GDM1 (cell line): ENCODE results near the gene CD209.

Experiments
- DNase-seq: peaks from one replicate; lab custom pipeline; 2025; lab: John Stamatoyannopoulos, UW

CD209 gene

DNA sequence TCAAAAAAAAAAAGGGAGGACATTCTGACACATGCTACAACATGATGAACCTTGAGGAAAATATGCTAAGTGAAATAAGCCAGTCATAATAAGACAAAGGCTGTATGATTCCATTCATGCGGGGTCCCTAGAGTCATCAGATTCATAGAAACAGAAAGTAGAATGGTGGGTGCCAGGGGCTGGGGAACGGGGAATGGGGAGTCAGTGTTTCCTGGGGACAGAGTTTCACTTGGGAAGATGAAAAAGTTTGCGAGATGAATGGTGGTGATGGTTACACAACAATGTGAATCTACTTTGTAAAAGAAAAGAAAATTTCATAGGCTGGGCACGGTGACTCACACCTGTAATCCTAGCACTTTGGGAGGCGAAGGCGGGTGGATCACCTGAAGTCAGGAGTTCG lies 9.3 kb downstream of the CD209 start:
- DNase-seq, result no peak

DNA sequence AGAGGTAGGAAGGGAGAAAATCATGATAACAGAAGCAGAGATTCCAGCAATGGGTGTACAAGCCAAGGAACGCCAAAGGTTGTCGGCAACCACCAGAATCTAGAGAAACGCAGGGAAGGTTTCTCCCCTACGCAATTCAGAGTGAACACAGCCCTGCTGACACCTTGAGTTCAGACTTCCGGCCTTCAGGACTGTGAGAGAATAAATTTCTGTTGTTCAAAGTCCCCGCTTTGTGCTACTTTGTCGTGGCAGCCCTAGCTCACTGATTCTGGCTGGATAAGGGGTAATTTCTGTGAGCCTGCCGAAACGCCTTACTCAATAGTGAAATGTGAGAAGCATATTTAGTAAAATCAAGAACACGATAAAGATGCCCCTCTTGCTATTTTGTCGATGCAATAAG lies 10.1 kb downstream of the CD209 start:
- DNase-seq, result no peak

DNA sequence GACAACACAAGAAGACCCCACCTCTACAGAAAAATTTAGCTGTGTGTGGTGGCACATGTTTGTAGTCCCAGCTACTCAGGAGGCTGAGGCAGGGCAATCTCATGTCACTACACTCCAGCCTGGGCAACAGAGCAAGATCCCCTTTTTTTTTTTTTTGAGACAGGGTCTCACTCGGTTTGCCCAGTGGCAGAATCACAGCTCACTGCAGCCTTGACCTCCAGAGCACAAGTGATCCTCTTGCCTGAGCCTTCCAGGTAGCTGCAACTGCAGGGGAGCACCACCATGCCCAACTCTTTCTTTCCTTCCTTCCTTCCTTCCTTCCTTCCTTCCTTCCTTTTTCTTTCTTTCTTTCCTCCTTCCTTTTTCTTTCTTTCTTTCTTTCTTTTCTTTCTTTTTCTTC lies 11.2 kb downstream of the CD209 start:
- DNase-seq, result no peak

GRCh38 chr19:7734220-7735203 lies 12.8 kb downstream of the CD209 start:
- DNase-seq, result no peak

GRCh38 chr19:7733376-7733775 lies 14.0 kb downstream of the CD209 start:
- no peak for DNase-seq

GRCh38 chr19:7732045-7732444 lies 15.3 kb downstream of the CD209 start, which contains the start of gene CLEC4G:
TSS of gene CLEC4G (minus strand) at chr19:7732110. CDS start at chr19:7732102, 8 bp downstream.
- no peak for DNase-seq

DNA sequence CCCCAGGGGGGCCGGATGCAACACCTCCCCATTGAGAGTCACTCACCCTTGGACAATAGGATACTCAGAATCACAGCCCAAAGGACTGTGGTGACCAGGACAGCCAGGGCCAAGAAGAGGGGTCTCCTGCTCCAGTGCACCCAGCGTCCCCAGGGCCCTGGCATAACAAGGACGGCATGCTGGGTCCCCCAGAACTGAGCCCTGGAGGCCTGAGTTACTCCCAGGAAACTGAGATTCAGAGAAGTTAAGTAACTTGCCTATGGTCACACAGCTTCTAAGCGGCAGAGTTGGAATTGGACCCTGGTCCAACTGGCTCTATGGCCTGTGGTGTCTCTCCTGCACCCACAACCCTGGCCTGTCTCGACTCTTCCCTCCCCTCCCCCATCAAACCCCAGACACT lies 15.7 kb downstream of the CD209 start:
- DNase-seq, result no peak

DNA sequence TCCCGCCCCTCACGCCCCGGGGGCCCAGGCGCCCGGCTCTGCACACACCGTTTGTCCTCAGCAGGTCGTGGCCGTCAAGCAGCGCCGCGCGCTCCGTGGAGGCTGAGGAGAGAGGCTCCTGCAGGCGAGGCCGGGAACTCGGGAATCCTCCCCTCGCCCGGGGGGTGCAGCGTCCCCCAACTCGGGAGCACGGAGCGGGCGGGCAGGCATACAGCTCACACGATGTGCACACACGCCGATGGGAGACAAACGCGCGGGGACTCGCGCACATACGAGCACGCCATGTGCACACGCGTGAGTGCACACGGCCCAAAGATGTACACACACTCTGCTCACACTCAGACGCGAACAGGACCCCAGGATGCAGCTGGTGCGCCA lies 16.1 kb downstream of the CD209 start:
- DNase-seq, result no peak

DNA sequence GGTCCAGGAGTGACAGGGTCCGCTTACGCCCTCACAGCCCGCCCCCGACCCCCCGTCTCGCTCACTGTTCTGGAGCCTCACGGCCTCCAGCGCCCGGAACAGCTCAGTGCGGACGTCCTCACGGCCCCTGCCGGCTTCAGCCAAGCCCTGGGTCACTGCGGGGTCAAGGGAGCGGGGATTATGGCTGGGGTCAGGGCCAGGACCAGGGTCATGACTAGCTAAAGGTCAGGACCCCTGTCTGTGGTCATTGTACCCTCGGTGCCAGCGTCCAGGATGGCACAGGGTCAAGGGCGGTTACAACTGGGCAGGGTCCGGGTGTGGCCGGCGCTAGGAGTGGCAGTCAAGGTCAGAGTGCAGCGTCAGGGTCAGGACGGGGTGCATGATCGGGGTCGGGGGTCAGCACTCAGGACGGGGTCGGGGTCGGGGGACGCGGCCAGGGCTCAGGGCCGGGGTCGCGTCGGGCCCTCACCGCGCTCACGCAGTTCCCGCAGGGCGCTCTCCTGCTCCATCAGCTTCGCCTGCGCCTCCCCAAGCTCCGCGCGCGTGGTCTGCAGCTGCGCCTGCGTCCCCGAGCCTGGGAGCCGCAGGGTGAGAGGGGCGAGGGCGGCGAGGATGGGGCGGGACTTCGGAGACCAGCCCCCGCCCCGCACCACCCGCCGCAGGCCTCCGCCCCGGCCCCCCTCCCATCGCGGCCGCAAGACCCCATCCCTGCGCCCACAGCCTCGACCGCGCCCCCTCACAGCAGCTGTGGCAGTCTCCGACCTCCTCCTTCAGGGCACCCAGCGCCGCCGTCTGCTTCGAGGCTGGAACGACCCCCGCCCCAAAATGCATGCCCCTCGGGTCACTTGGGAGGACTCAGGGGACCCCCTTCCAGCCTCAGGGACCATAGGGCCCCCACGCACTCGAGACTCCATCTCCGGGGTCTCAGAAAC lies 16.8 kb downstream of the CD209 start:
- no peak for DNase-seq

GRCh38 chr19:7729831-7730285 lies 17.5 kb downstream of the CD209 start:
- DNase-seq, result no peak

DNA sequence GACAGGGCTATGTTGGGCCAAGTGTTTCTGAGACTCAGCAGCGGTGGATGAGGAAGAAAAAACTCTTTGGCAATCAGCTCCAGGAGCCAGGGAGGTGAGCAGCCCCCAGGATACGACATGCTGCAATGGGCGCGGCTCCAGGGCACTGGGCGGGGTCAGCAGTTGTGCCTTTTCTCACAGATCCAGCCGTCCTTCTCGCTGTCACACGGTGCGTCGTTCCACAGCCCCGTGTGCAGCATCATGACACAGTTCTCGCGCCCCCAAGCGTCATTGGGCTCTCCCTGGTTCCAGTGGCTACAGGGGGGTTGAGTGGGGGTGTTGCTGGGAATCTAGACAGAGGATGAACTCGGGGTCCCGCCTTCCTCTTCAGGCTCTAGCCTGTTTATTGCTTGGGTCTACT lies 18.1 kb downstream of the CD209 start:
- no peak for DNase-seq

DNA sequence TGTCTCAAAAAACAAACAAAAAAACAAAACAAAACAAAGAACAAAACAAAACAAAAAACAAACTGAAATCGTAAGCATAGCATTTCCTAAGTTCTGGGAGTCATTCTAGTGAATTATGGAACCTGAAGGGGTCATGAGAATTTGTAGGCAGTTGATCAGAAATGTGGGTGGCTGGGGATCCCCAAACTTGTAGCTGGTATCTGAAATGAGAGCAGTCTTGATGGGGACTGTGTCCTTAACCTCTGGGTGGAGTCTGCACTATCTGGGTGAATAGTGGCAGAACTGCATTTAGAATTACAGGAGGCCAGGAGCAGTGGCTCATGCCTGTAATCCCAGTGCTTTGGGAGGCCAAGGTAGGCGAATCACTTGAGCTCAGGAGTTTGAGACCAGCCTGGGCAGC lies 21.5 kb downstream of the CD209 start:
- DNase-seq, result no peak

- no peak for DNase-seq
Measured at GRCh38 chr19:7722231-7722651, 25.1 kb downstream of the CD209 start.

DNA sequence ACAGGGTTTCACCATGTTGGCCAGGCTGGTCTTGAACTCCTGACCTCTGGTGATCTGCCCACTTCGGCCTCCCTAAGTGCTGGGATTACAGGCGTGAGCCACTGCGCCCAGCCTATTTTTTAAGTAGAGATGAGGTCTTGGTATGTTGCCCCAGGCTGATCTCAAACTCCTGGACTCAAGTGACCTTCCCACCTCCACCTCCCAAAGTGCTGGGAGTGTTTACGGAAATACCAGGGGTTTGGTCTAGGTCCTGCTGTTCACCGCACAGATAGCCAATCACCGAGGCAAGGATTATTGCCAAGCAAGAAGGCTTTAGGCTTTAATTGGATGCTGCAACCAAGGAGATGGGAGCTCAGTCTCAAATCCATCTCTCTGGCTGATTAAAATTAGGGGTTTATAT lies 27.0 kb downstream of the CD209 start:
- no peak for DNase-seq

GRCh38 chr19:7718668-7719067 lies 28.7 kb downstream of the CD209 start:
- no peak for DNase-seq

DNA sequence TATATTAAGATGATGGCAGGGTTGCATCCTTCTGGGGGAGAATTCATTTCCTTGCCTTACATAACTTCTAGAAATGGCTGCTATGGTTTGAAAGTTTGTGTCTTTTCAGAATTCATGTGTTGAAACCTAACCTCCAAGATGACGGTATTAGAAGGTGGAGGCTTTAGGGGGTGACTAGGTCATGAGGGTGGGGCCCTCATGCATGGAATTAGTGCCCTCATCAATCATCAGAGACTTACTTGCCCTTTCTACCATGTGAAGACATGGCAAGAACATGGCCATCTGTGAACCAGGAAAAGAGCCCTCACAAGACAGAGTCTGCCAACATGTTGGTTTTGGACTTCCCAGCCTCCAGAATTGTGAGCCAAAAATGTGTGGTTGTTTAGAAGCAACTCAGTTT lies 30.6 kb downstream of the CD209 start:
- DNase-seq, result no peak

DNA sequence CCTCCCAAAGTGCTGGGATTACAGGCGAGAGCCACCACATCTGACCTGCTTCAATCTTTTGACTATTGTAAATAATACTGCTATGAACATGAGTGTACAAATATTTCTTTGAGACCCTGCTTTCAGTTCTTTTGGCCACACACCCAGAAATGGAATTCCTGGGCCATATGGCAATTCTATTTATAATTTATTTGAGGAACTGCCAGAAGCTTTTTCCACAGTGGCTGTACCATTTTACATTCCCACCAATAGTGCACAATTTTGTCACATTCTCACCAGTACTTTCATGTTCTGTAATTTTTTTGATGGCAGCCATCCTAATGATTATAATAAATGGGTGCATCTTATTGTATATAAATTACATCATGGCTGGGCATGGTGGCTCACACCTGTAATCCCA lies 31.7 kb downstream of the CD209 start:
- no peak for DNase-seq

DNA sequence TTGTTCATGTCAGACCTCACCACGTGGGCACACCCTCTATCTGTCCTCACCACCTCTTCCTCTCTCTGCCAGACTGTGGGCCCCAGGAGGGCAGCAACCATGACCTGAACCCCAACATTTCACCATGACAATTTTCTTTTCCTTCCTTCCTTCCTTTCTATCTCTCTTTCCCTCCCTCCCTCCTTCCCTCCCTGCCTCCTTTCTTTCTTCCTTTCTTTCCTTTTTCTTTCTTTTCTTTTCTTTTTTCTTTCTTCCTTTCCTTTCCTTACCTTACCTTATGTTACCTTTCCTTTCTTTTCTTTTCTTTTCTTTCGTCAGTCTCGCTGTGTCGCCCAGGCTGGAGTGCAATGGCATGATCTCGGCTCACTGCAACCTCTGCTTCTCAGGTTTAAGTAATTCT lies 36.7 kb downstream of the CD209 start:
- no peak for DNase-seq

GRCh38 chr19:7709932-7710460 lies 37.3 kb downstream of the CD209 start:
- DNase-seq, result no peak

DNA sequence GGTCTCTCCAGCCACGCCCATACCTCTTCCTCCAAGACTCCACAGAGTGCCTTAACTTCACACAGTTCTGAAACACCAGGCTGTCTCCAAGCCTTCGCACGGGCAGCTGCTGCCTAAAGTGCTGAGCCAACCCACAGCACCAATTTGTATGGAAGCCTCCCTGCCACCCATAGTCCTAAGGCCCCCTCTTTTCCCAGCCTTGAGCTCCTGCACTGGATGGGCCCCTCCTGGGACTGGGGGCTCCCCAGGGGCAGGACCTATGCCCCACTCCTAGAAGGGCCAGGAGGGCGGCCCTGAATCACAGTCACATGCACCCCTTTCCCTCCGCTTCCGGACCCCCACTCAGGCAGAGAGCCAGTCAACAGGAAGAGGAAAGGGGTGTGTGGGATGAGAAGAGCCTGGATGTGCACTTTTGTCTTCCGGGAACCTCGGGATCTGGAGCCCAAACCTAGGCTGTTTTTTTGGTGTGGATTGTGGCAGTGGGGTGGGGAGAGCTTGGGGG lies 40.3 kb downstream of the CD209 start:
- no peak for DNase-seq

DNA sequence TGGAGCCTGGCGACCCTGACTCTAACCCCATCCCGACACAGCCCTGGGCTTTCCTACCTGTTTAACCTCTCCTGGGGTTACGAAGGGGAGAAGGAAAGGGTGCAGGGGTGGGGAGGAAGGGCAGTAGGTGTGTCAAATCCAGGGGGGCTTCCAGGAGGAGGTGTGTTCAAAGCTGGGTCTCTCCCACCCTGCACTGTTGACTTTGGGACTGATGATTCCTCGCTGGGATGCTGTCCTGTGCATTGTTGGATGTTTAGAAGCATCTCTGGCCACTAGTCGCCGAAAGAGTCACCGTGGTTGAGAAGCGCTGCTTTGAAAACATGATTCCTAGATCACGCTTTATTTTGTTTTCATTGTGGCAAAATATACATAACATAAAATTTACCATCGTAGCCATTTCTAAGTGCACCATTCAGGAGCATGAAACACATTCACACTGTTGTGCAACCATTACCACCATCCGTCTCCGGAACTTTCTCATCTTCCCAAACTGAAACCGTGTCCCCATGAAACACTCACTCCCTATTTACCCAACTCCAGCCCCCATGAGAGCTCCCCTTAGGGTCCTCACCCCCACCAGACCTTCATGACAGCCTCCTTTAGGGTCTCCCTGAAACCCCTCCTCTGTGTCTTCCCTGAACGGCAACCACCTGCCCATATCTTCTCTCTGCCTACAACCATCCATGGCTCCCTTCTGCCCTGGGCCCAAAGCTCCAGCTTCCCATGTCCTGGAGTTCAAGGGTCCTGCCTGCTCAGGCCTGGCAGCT lies 41.0 kb downstream of the CD209 start:
- DNase-seq, result no peak
